Transverse colon (tissue), 4 donors: Measurements from ENCODE around the gene SDK1. TPM values are rescaled to one million over a fixed set of nuclear protein-coding genes. Genes with fewer than 3 reads are reported as not detected.

ENCODE experiments used
- DNase-seq: peaks from one replicate; pipeline ENCODE4 v3.0.0-alpha.2; 2019
- H3K27ac ChIP-seq, 4 donors: fragments of 200-600 bp; sonication (generic); 2 replicates each; pipeline ENCODE4 v1.5.1; 2016 to 2018; ENCODE audit warnings: inconsistent platforms in 4 of 4
- H3K27me3 ChIP-seq: fragments of 200-600 bp; sonication (generic); 2 replicates; pipeline ENCODE4 v1.5.1; 2017; ENCODE audit warnings: inconsistent platforms
- H3K36me3 ChIP-seq, 4 donors: fragments of 200-600 bp; sonication (generic); 2 replicates each; pipeline ENCODE4 v1.5.1; 2017 to 2019; ENCODE audit warnings: inconsistent platforms in 4 of 4
- H3K4me1 ChIP-seq, 4 donors: fragments of 200-600 bp; sonication (generic); 2 replicates each; pipeline ENCODE4 v1.5.1; 2017 to 2020; ENCODE audit warnings: inconsistent platforms in 4 of 4
- H3K4me3 ChIP-seq, 4 donors: fragments of 200-600 bp; sonication (generic); 1 replicate in 1 of 4; 2 replicates in 3 of 4; pipeline versions ENCODE4 v1.5.1 to v1.6.1; 2017 to 2019; ENCODE audit warnings: inconsistent platforms in 4 of 4
- H3K9me3 ChIP-seq, 2 donors: fragments of 200-600 bp; sonication (generic); 2 replicates each; pipeline ENCODE4 v1.5.1; 2017 to 2019; ENCODE audit warnings: inconsistent platforms in 2 of 2
- CTCF ChIP-seq, 5 experiments: fragments of 200-600 bp in 3 of 5; fragments of 450-650 bp in 2 of 5; sonication (generic) in 3 of 5; IDR thresholded peaks; 1 replicate in 2 of 5; 2 replicates in 3 of 5; pipeline ENCODE4 v1.5.1; 2016 to 2017; ENCODE audit warnings: antibody characterized with exemption in 5 of 5, inconsistent platforms in 3 of 5, mild to moderate bottlenecking in 2 of 5, moderate library complexity in 1 of 5
- EP300 ChIP-seq: sonication (generic); formaldehyde crosslinking; IDR thresholded peaks from one replicate; pipeline ENCODE4 v1.6.1; 2017; ENCODE audit warnings: antibody characterized with exemption, low read depth
- POLR2A ChIP-seq: fragments of 450-650 bp; IDR thresholded peaks from one replicate; pipeline ENCODE4 v1.6.1; 2016; ENCODE audit warnings: antibody characterized with exemption, mild to moderate bottlenecking, moderate library complexity
- POLR2AphosphoS5 ChIP-seq, 3 donors: sonication (generic); formaldehyde crosslinking; IDR thresholded peaks; one replicate each; pipeline ENCODE4 v1.6.1; 2016; ENCODE audit warnings: antibody characterized with exemption in 3 of 3
- WGBS, 2 donors: methylation state at CpG; one replicate each; pipeline ENCODE4 v1.1.5; 2018; ENCODE audit warnings: low coverage in 1 of 2; 5-methylcytosine and 5-hydroxymethylcytosine counted together
- in situ Hi-C, 4 donors: fragments of 200-750 bp; cut with MboI; loops; one replicate each; pipeline versions ENCODE4 v1.15.0 to v1.15.1; 2017; ENCODE audit warnings: low sequenced_read_pairs in 3 of 4, low pct_ligation_motif_present in 1 of 4, low pct_unique_long_range_greater_than_20kb in 1 of 4
- intact Hi-C: fragments of 100-400 bp; cut with DNase I; formaldehyde crosslinking; loops from one replicate; pipeline ENCODE4 v1.15.1; 2023; ENCODE audit warnings: low total_unique reads
- total RNA-seq, 4 donors: library from RNA; depleted of rRNA; stranded (reverse); fragments of >200 nt; gene quantifications; one replicate each; pipeline ENCODE4 v1.1.0, GENCODE V29; 2016

Gene SDK1
- total RNA-seq, 4 donors from 2014 or later, result 4.0 to 8.6 (median 5.4) TPM

GRCh38 chr7:3446786-3447185 lies 145.7 kb downstream of the SDK1 start:
- in situ Hi-C loops, result no loop called here
- intact Hi-C loops, result no loop called here

GRCh38 chr7:3451701-3452100 lies 150.6 kb downstream of the SDK1 start:
- no peak overlapping the region for H3K4me3 ChIP-seq
- no peak for DNase-seq
- no peaks in the 10 kb centered on the region for H3K4me1 ChIP-seq
- no peak overlapping the region for H3K27ac ChIP-seq
- in situ Hi-C loops, result no loop called here
- H3K36me3 ChIP-seq, result no peaks in the 10 kb centered on the region
- 50 to 65% methylated on average over 2 to 4 of the region's 4 CpGs for WGBS, 2 donors
- intact Hi-C loops, result no loop called here
- no peaks in the 10 kb centered on the region for H3K27me3 ChIP-seq
- H3K9me3 ChIP-seq, result no peaks in the 10 kb centered on the region
- TF ChIP-seq EP300 (no peak), CTCF (IDR thresholded peaks at IDR 0.05) (no peak), POLR2A (no peak), POLR2AphosphoS5 (IDR thresholded peaks at IDR 0.05) (no peak)

More at GRCh38 chr7:3446786-3447185, 145.7 kb downstream of the SDK1 start:
- no peaks in the 10 kb centered on the region for H3K27me3 ChIP-seq
- 81 to 90% methylated on average over 2 of the region's 2 CpGs for WGBS, 2 donors
- H3K4me3 ChIP-seq, result no peak overlapping the region
- H3K36me3 ChIP-seq, result no peaks in the 10 kb centered on the region
- DNase-seq, result no peak
- peaks cover 0 to 7% of the 10 kb centered on the region in 2 donors for H3K9me3 ChIP-seq
- no peak for TF ChIP-seq POLR2AphosphoS5 (IDR thresholded peaks at IDR 0.05)
- TF ChIP-seq EP300, result no peak
- no peak for TF ChIP-seq POLR2A
- TF ChIP-seq CTCF (IDR thresholded peaks at IDR 0.05), result no peak
- H3K4me1 ChIP-seq, result no peaks in the 10 kb centered on the region
- H3K27ac ChIP-seq, result no peak overlapping the region

GRCh38 chr7:3453398-3453797 lies 152.3 kb downstream of the SDK1 start:
- H3K36me3 ChIP-seq, result no peaks in the 10 kb centered on the region
- intact Hi-C loops, result no loop called here
- H3K27me3 ChIP-seq, result no peaks in the 10 kb centered on the region
- 79 to 84% methylated on average over 3 of the region's 3 CpGs for WGBS, 2 donors
- DNase-seq, result no peak
- no peak overlapping the region for H3K4me3 ChIP-seq
- no peak for TF ChIP-seq POLR2AphosphoS5 (IDR thresholded peaks at IDR 0.05)
- no peak for TF ChIP-seq CTCF (IDR thresholded peaks at IDR 0.05)
- no peak for TF ChIP-seq POLR2A
- H3K4me1 ChIP-seq, result no peaks in the 10 kb centered on the region
- in situ Hi-C loops, result no loop called here
- no peak overlapping the region for H3K27ac ChIP-seq
- no peaks in the 10 kb centered on the region for H3K9me3 ChIP-seq

GRCh38 chr7:3455806-3456595 lies 154.9 kb downstream of the SDK1 start:
- Histone ChIP-seq H3K9me3 (no peaks in the 10 kb centered on the region), H3K36me3 (no peaks in the 10 kb centered on the region), H3K4me3 (no peak overlapping the region), H3K27ac (no peak overlapping the region), H3K27me3 (no peaks in the 10 kb centered on the region), H3K4me1 (no peaks in the 10 kb centered on the region)
- TF ChIP-seq POLR2AphosphoS5 (IDR thresholded peaks at IDR 0.05), result no peak
- TF ChIP-seq POLR2A, result no peak
- no peak for TF ChIP-seq CTCF (IDR thresholded peaks at IDR 0.05)
- TF ChIP-seq EP300, result no peak
- WGBS, 2 donors, result 83 to 88% methylated on average over 1 of the region's 1 CpG
- DNase-seq, result no peak
- intact Hi-C loops, result no loop called here
- in situ Hi-C loops, result no loop called here
